Posterior cingulate gyrus (tissue), 11 donors: ENCODE results near the gene LIMCH1.
"Not testable (repeated sequence)": the region's sequence is repeated elsewhere in the genome, so short reads cannot be mapped to it uniquely, and the experiment has no call there.

ENCODE experiments used
- DNase-seq, 10 donors: peaks; one replicate each; pipeline versions ENCODE4 v3.0.0 to v3.0.0-alpha.2; 2020 to 2021; ENCODE audit warnings: mixed read lengths in 3 of 10
- intact Hi-C: fragments of 100-400 bp; cut with DNase I; formaldehyde crosslinking; loops from one replicate; pipeline ENCODE4 v1.15.1; 2023

LIMCH1 gene

GRCh38 chr4:41713768-41714167, 175.8 kb downstream of the LIMCH1 start:
- intact Hi-C loops = no loop called here
- no peak for DNase-seq

- DNase-seq = no peak
- intact Hi-C loops = no loop called here
Observed at GRCh38 chr4:41714364-41715000, 176.5 kb downstream of the LIMCH1 start.

DNA sequence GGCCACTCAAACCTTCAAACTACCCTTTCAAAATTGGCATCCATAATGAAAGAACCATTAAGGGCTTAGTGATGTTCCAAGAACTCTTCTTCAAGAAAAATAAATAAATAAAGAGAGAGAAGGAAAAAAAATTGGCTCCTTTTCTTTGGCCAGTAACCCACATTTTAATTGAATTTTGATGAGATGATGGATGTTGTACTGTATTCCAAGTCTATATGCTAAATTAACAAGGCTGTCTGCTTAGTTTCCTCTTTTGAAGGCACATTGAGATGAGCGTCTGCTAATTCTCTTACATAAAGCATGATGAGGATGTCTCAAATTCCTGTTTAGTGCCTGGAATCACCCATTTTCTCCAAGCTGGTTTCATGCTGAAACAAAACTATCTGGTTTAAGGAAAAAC, 177.2 kb downstream of the LIMCH1 start:
- intact Hi-C loops = no loop called here
- no peak for DNase-seq

DNA sequence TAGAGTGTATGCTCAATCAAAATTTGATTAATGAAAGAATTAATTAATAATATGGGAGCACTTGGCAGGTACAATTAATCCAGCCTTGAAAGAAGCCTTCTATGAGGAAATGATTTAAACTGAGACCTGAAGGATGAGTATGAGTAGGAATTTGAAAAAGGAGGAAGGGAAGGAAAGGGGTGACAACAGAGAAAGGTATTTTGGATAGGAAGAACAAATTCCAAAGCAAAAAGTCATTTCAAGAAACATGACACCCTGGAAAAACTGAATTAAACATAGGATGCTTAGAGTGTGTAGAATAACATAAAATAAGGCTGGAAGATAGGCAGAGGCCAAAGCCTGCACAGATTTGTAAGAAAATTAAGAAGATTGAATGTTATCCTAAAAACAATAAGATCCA, 180.9 kb downstream of the LIMCH1 start:
- intact Hi-C loops = no loop called here
- DNase-seq = no peak

- intact Hi-C loops = no loop called here
Observed at GRCh38 chr4:41719417-41719816, 181.5 kb downstream of the LIMCH1 start.

DNA sequence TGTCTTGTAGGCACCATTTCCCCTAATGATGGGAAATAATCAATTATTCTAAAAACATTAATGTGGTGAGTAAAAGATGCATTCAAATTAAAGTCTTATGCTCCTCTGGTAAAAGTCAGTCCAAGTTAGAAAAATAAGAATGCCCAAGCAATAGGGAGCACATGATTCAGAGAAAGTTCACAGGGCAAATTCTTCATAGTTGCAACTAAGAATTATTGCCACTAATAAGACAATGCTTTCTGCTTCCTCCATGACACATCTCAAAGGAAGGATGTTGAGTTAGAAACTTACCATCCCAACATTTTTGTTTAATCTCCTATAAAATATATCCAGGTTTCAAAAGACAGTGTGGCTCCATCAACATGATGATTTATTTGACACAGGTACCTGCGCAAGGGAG, 184.2 kb downstream of the LIMCH1 start:
- no peak for DNase-seq
- intact Hi-C loops = no loop called here

More at GRCh38 chr4:41719417-41719816, 181.5 kb downstream of the LIMCH1 start:
- no peak for DNase-seq

DNA sequence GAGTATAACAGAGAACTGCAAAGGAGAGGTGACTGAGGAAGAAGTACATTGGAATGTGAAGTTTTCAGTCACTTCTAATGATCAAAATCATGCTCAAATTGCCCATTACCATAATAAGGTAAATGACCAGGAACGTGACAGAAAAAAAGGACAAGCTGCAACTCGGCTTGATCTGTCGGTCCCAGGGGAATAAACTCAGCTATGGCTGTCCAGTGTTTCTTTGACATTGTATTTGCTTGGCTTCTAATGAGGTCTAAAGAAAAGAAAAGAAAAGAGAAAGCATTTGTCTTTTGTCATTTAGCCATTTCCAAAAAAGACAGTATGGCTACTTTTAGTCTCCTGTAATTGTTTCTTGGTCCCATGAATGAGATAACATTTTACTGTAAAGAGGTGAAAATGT, 185.3 kb downstream of the LIMCH1 start:
- no peak for DNase-seq
- intact Hi-C loops = no loop called here

- no peak for DNase-seq
- intact Hi-C loops = no loop called here
Observed at GRCh38 chr4:41725254-41725653, 187.3 kb downstream of the LIMCH1 start.

DNA sequence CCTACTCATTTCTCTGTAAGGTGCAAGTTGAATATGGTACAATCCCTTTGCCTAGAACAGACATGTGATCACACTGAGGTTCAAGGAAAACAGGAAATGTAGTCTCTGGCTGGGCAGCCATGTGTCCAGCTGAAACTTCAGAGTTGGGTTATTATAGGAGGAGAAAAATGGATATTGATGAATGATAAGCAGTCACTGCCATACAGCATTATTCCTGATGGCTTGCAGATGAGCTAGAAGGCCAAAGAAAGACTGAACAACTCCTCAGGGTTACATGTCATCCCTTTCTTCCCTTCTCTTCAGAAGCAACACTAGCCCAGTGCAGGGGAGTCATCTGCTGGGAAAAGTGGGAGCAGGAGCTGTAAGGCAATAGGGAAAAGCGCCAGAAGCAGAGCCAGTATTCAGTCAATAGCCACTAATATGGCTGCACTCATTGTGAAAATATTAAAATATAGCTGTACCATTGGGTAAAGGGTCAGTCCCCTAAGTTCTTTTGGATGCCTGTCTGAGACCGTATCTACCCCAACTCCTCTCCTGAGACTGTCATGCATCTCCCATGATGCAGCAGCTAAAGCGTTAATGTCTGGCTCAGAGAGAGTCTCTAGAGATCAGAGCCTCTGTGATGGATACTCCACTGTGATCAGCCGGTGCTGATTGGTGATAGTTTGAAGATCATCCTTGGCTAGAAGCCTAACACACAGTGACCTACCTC, 190.1 kb downstream of the LIMCH1 start:
- intact Hi-C loops = no loop called here
- no peak for DNase-seq

DNA sequence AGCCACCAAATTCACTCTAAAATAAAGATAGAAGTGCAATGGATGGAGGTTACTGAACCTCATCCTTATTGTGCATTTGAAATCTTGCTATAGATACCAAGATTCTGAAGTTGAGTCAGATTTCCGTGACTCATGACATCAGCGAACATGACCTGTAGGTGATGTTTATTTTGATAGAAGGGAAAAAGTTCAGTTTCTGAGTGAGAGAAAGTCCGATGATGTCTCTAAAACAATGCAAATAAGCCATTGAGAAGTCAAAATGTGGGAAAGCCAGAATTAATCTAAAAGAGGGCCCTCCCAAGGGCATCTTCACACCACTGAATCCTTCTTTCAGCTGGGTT, 190.6 kb downstream of the LIMCH1 start:
- DNase-seq = no peak
- intact Hi-C loops = no loop called here

DNA sequence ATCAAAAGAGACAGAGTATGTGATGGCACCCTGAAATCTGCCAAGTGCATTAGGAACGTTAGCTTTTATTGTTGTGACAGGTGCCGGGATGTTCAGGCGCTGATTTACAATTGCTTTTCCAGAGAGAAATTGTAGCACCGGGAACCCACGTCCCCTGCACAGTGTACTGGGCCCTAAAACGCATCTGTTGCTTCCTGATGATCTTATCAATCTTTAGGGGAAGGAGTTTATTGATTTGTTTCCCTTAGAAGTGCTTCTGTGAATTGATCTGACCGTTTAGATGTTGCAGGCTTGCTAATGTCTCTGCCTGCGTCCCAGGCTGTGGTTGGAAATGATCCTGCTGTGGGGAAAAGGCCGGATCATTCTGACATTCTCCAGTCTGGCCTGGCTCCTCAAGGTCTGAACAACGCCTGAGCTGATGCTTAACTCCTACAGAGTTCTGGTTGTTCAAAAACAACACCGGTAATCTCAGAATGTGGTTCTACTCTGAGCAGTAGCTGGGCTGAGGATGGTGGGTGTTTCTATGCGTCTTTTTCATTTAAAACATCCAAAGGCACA, 193.7 kb downstream of the LIMCH1 start:
- DNase-seq = no peak
- intact Hi-C loops = no loop called here

DNA sequence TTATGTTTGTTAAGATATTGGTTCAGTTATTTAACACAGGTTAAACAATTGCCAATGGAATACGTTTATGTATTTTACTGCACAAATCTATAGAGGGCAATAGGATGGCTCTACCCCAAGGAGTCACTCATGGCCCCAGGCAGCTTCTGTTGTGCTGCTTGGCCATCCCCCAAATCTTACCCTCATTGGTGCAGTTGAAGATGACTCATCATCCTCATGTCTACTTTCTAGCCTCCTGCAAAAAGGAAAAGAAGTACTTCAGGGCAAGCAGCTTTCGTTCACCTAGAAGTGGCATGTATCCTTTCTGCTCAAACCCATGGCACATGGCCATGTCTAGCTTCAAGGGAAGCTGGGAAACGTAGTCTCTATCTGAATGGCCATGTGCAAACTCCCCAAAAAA, 196.4 kb downstream of the LIMCH1 start:
- intact Hi-C loops = no loop called here
- no peak for DNase-seq

DNA sequence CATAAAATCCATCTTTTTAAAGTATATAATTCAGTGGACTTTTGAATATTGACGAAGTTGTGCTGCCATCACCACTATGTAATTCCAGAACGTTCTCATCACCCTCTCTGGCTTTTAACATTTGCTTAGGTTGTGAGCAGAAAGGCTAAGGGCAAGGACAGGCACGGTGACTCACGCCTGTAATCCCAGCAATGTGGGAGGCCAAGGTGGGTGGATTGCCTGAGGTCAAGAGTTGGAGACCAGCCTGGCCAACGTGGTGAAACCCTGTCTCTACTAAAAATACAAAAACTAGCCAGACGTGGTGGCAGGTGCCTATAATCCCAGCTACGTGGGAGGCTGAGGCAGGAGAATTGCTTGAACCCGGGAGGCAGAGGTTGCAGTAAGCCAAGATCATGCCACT, 199.5 kb downstream of the LIMCH1 start:
- intact Hi-C loops, DNase-seq: not testable (repeated sequence)

DNA sequence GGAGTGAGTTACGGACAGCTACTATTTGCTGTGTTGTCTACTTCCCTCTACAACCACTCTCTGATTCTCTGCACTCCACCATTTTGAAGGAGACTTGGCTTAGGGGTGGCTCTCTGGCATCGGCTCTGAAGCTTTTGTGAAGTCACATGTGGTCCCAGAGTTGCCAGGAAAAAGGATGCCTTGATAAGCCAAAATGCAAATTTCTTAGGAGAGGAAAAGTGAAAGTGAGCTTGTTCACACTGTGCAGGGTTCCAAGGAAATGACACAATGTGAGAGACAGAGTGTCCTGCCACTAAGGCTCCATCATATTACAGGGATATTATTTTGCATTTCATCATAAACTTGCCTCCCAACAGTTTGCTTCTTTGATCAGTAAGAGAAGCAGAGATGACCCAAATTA, 203.4 kb downstream of the LIMCH1 start:
- DNase-seq = no peak
- intact Hi-C loops = no loop called here

- DNase-seq = no peak
- intact Hi-C loops = no loop called here
Observed at GRCh38 chr4:41744572-41745291, 206.8 kb downstream of the LIMCH1 start.

GRCh38 chr4:41745292-41746024, 207.5 kb downstream of the LIMCH1 start:
- intact Hi-C loops = no loop called here
- peak in 1 of 10 donors; percentile 68 for DNase-seq

- DNase-seq = peak in 1 of 10 donors; percentile 79
- intact Hi-C loops = no loop called here
Observed at GRCh38 chr4:41746025-41746439, 208.1 kb downstream of the LIMCH1 start.

- DNase-seq = no peak
- intact Hi-C loops = no loop called here
Observed at GRCh38 chr4:41746440-41747229, 208.7 kb downstream of the LIMCH1 start.

DNA sequence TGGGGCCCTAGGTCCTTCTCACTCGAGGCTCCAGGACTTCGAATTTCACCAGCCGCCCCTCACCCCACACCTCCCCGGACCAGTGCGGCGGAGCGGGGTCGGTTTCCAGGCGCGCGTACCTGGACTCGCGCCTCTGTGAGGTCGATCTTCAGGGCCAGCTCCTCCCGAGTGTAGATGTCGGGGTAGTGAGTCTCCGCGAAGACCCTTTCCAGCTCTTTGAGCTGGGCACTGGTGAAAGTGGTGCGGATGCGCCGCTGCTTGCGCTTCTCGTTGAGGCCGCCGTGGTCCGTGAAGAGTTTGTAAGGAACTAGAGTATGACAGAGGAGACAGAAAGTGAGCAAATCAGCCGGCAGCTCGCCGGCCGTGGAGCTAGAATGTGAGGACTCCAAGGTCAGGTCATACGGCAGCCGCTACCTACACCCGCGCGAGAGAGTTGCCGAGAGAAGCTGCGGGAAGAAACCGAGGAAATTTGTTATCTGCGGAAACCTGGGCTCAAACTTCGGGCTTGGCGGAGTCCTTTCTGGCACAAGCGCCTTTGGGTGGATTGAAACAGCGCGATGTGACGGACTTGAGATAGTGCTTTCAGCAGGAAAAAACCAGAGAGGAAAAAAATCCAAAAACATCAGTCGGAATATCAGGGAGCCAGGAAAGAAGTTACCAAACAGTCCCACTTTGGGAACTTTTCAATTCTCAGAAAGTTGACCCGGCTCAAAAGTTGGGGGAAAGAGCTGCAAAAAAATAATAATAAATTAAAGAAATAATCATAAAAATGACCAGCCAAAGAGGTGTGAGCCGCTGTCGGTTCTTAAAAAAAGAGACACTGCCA, 209.5 kb downstream of the LIMCH1 start:
- DNase-seq = peak in 1 of 10 donors; percentile 63

More for the DNA sequence above, 209.5 kb downstream of the LIMCH1 start:
- intact Hi-C loops = no loop called here
